ENCODE results near the gene URB2.
"Not testable (repeated sequence)": the region's sequence is repeated elsewhere in the genome, so short reads cannot be mapped to it uniquely, and the experiment has no call there.

URB2 gene

DNA sequence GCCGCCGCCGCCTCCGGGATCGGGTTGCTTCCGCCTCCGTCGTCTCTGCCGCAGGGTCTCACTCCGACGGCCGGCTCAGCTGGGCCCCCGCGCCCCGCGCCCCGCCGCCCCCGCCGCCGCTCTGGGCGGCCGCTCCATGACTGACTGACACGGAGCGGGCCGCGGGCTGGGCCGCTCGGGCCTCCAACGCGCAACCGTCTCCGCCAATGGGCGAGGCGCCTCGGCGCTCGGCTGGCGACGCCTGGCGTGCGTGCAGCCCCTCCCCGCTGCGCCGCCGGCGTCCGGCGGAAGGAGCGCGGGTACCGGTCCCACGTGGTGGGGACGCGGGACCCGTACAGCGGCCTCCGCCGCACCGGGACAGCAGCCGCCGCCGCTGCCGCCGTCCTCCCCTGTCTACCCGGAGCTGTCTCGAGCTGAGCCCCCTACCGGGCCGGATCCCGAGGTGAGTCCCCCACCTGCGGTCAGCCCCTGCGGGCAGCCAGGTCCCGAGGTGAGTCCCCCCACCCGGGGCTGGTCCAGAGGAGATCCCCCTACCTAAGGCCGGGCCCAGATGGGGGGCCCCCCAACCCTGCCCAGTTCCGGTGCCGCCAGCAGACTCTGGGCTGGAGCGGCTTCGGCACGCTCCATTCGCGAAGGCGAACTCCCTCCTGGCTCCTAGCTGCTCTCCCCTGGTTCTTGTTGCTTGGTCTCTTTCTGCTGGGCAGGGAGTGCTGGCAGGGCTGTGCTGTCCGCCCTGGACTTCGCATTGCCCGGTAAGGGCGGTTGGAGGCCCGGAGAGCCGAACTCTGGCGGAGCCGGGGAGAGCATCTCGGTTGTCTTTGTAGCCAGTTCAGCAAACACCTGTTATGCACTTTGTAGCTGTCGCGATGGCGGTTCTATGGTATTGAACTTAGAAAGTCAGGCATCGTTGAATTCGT is at the start of gene URB2, which contains the start of gene TAF5L:
TSS of gene URB2 (plus strand) at position 333 of the 917 bp plus-strand sequence. CDS start 1,387 bp downstream, outside the sequence.
TSS of gene TAF5L (minus strand) at position 208 of the 917 bp plus-strand sequence. CDS start 11,640 bp downstream, outside the sequence.
- DNase-seq (ENCODE audit: low read depth, low spot score) = peak; percentile 88

DNA sequence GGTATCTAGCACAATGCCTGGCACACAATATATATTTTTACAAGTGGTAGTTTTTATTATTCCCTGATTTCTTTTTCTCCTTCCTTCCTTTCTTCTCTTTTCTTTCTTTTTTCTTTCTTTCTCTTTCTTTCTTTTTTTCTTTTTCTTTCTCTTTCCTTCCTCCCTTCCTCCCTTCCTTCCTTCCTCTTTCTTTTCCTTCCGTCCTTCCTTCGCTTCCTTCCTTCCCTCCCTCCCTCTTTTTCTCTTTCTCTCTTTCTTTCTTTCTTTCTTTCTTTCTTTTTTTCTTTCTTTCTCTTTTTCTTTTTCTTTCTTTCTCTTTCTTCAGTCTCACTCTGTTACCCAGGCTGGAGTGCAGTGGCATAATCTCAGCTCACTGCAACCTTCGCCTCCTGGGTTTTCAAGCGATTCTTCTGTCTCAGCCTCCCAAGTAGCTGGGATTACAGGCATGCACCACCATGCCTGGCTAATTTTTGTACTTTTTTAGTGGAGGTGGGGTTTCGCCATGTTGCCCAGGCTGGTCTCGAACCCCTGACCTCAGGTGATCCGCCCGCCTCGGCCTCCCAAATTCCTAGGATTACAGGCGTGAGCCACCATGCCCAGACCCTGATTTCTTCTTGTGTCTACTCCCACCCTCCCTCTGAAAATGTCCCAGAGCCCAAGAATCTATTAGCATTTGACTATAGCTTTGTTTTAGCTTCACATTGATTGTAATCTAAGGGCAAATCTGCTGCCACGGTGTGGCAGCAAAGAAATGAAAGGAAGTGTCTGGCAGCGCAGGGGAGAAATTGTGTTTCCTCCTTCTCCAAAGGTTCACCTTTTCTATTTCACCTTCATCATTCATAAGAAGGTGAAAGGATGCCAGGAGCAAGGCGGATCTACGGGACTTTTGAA is 47.6 kb upstream of the URB2 start:
- no peak for DNase-seq (ENCODE audit: low read depth, low spot score)

DNA sequence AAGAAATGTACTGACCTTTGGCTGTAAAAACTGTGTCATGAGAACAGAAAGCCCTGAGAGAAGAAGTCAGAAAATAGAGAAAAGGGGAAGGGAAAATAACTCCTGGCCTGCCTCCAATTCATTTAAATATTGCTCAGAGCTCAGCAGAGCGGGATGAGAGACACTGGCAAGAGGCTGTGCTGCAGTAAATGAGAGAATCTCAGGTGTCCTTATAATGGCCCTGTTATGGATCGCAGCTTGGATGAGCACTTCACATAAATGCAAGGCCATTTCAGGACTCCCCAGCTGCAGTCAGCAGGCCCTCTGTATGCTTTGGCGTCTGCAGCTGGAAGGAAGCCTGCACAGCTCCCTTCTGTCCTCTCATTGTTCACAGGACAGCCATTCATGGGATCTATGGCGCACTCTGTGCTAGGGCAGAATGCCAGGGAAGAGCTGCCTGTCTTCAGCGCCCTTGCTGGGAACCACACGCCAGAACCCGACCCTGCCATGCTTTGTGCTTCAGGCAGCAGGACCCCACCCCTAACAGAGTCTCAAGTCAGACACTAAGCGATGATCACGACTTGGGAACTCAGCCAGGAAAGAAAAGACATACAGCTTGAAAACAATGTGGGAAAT is 46.9 kb upstream of the URB2 start:
- DNase-seq (ENCODE audit: low read depth, low spot score) = no peak

DNA sequence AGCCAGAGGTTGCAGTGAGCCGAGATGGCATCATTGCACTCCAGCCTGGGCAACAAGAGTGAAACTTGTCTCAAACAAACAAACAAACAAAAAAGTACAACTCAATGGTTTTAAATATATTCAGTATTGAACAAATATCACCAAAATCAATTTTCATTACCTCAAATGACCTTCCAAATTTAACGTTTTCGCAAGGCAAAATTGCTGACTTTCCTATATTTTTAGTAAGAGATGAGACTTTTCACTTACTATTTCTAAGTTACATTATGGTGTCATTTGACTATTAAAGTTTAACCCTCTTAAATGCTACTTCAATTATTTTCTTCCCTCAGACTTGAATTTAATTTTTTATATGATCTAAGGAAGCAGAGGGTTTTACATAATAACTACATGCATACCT is 44.6 kb upstream of the URB2 start:
- DNase-seq (ENCODE audit: low read depth, low spot score) = no peak

DNA sequence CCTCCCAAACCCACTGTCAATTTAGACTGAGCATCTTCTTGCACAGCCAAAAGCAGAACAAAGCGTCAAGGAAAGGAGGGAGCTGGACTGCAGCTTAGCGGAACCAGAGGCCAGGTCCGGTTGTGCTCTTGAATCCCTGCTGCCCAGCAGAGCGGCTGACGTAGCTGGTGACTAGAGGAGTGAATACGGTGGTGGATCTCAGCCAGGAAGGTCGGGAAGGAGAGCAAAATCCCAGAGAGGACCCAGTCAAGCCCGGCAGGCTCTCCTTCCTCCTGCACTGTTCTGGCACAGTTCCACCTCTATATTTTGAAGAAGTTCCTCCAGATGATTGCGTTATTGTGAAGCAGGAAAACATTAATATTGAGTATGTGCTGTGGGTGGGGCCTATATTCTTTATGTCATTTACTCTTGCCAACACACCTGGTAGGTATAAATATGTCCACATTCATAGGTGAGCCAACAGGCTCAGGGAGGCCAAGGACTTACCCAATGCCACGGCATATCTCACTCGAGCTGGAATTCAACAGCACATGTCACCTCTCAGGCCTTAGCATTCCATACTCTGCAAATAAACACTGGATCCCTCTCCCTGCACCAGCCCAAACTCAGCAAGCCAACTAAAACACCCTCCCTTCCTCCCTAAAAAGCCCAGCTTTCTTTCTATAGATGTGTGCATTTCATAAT is 43.9 kb upstream of the URB2 start:
- no peak for DNase-seq (ENCODE audit: low read depth, low spot score)

DNA sequence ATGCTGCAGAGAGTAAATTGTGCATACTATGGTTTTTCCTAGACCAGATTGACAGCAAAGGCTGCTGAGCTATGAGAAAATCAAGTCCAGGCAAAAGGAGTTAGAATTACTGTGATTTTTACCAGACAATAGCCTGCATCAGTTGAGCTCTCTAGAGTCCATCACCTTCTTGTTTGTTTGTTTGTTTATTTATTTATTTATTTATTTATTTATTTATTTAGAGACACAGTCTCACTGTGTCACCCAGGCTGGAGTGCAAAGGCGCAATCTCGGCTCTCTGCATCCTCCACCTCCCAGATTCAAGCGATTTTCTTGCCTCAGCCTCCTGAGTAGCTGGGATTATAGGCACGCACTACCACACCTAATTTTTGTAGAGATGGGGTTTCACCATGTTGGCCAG is 43.3 kb upstream of the URB2 start:
- no peak for DNase-seq (ENCODE audit: low read depth, low spot score)

DNA sequence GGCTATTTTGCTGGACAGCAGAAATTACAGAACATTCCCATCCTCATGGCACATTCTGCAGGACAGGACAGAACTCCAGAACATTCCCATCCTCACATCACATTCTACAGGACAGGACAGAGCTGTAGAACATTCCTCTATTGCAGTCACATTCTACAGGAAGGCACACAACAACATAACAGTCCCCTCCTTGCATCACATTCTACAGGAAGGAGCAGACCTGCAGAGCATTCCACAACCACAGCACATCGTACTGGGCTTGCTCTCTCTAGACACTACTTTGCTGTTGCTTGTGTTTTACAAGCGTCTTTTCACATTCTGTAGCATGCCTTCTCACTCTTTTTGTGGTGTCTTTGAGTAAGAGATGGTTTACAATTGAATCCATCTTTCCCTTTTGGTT is 40.7 kb upstream of the URB2 start:
- DNase-seq (ENCODE audit: low read depth, low spot score) = no peak

DNA sequence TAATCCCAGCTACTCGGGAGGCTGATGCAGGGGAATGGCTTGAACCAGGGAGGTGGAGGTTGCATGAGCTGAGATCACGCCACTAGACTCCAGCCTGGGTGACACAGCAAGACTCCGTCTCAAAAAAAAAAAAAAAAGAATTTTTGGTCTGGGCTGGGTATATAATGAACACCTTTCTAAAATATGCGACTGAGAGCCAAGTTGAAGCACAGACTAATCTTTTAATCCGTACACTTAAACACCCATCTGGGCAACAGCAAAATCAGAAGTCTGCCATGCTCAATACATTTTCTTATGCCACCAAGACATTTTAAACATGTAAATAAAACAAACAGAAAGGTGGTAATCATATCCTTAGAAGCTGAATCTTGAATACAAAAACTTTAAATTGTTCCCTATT is 35.9 kb upstream of the URB2 start:
- no peak for DNase-seq (ENCODE audit: low read depth, low spot score)

DNA sequence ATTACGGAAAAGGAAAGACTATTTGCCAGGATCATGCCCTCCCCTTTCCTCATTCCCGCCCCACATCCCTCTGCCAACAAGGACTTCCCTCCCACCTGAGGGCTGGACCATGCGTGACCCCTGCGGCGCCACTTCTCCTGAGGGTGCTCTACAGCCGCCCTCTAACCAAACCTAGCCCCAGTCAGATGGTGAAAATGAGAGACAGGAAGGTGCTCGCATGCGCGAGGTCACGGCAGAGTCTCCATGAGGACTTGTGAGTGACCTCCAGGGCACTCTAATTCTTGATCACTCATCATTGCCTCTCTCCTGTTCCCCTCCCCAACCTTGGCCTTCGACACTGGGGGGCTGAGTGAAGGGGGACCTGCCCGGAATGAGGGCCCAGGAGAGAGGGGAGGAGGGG is 32.2 kb upstream of the URB2 start:
- no peak for DNase-seq (ENCODE audit: low read depth, low spot score)

DNA sequence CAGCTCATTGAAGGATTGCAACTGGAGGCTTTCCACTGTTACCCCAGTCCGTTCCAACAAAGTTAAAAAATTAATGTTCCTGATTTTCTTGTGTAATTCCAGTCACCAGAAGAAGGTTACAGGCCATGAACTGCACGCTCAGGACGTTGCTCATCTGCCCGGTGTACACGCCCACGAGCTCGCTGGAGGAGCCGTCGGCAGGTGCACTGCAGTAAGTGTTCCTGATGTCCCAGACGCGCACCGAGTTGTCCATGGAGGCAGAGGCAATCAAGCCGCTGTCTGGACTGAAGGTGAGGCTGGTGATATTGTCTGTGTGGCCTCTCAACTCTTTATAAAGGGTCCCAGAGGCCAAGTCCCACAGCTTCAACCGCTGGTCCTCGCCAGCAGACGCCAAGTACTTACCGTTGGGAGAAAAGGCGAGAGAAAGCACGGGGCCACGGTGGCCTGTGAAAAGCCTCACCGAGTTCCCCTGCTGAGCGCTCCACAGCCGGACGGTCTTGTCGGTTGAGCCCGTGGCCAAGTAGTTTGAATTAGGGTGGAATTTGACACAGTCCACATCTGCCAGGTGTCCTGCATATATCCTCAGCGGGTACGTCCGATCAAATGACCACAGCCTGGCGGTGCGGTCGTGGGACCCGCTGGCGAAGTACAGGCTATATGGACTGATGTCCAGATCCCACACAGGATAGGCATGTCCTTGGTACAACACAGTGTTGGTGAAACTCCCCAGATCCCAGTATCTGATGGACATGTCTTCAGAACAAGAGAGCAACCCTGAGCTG is 31.6 kb upstream of the URB2 start:
- no peak for DNase-seq (ENCODE audit: low read depth, low spot score)

DNA sequence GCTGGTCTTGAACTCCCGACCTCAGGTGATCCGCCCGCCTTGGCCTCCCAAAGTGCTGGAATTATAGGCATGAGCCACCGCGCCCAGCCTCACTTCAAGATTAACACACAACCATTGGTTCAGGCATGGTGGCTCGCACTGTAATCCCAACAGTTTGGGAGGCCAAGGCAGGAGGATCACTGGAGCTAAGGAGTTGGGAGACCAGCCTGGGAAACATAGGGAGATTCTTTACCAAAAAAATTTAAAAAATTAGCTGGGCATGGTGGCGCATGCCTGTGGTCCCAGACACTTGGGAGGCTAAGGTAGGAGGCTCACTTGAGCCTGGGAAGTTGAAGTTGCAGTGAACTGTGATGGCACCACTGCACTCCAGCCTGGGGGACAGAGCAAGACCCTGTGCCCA is 30.2 kb upstream of the URB2 start:
- DNase-seq (ENCODE audit: low read depth, low spot score) = not testable (repeated sequence)

DNA sequence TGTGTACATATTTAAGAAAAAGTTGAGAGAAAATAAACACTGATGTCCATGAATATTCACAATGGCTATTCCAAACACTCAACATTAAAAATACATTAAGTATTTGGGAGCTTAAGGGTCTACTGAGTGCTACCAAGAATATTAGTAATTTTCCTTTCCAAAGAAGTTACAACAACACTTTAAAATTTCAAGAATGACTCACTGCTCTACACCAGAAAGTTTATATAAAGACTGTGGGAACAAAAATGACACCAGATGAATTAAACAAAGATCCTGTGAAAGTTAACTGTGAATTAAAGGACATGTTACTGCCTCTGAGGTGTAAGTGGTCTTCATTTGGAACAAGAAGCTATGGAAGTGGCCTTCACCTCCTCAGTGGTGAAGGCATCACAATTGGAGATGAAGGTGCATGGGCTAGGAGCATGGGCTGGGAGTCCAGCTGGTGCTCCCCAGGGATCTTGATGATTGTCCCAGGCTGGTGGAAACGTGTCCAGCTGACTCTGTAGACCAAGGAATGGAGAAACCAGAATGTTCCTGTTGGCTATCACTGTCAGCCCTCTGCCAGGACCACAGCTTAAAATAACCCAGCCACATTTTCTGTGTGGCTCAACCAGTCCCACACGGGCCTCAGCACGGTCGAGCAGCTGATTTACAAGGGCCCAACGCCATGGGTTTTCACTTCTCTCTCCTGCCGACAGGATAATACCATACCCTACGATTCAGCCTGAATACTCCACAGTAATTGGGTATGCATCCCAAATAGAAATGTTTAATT is 28.9 kb upstream of the URB2 start:
- no peak for DNase-seq (ENCODE audit: low read depth, low spot score)

DNA sequence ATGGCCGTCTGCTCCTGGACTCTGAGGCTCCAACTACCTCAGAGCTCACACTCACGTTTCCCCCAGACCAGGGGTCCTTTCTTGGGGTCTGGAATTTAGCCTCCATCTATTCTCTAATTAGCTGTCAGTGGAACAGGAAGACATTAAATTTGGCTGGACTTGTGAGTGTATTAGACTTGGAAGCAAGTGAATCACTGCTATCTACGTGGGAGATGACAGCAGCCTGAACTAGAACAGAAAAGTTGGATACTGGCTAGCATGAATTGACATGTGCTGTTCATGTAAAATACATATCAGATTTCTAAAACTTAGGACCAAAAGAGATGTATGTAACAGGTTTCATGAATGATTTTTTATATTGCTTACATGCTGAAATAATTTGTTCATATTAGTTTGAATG is 28.2 kb upstream of the URB2 start:
- DNase-seq (ENCODE audit: low read depth, low spot score) = no peak

DNA sequence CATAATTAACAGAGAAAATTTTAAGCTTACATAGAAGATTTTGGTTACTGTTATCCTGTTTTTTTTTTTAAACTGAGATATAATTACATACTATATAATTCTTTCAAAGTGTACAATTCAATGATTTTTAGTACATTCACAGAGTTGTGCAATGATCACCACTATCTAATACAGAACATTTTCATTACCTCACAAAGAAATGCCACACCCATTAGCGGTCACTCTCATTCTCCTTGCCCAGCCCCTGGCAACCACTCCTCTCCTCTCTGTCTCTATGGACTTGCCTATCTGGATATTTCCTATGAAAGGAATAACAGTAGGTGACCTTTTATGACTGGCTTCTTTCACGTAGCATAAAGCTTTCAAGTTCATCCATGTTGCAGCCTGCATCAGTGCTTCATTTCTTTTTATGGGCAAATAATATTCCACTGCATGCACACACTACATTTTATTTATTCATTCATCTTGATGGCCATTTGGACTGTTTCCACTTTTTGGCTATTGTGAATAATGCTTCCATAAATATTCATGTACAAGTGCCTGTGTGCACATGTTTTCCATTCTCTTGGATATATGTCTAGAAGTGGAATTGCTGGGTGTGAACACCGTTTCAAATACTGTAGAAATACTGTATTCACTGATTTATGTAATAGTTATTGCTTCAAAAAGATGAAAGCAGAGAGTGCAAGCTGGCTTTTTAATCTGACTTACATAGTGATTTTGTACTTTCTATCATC is 26.7 kb upstream of the URB2 start:
- DNase-seq (ENCODE audit: low read depth, low spot score) = no peak

DNA sequence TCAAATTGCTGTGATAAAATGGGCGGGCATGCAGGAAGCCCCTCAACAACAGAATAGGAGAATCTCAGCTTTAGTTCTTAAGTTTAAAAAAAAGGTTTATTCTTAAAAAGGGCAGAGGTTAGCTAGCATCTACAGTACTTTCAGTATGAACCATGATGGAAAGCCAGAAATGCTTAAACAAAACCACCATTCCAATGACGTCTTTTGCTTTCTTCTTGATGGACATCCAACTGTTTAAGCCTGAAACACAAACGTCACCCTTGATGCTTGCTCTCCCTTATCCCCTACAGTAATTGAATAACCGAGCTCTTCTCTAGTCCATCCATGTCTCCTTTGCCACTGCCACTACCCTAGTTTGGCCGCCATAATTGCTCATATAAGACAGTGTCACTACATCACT is 25.8 kb upstream of the URB2 start:
- no peak for DNase-seq (ENCODE audit: low read depth, low spot score)

DNA sequence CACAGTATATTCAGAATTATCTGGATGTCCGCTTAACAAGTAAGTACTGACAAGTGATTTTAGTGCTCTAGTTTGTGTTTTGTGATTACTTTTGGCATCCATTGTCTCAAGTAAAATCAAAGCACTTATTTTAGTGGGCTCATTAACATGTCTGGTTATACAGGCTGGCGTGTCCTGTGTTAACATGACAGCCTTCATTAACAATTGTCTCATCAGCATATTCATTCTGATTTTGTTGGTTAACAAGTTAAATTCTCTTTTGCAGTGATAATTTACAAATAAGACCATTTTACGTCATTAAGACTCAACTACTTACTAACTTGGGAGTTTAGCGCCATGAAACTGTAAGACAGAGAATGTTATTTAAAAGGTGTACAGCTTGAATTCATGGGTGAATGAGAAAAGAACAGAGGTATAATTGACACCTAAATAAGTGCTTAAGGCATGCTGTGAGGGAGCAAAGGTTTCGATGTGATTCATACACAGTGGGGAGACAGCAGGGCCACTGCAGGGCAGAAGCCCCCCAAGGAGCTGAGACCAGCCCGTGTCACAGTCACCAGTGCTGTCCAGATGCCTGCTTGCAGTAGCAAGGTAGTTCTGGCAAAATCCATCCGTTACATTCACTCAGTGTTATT is 22.6 kb upstream of the URB2 start:
- DNase-seq (ENCODE audit: low read depth, low spot score) = no peak

DNA sequence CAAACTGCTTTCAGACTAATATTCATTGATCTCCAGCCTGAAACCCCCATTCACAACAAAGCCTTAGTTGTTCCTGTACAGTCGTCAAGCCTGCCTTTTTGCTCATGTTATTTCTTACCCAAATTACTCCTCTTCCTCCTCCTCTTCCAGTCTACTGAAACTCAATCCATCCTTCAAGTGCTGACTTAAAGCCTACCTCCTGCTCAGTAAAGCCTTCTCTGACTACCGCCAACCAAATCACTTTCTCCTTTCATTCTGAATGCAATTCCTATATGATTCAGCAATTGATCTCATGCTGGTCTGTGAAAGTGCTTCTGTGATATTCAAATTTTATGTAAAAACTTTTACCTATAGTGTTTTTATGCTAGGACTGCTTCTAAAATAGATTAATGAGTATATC is 18.7 kb upstream of the URB2 start:
- no peak for DNase-seq (ENCODE audit: low read depth, low spot score)

DNA sequence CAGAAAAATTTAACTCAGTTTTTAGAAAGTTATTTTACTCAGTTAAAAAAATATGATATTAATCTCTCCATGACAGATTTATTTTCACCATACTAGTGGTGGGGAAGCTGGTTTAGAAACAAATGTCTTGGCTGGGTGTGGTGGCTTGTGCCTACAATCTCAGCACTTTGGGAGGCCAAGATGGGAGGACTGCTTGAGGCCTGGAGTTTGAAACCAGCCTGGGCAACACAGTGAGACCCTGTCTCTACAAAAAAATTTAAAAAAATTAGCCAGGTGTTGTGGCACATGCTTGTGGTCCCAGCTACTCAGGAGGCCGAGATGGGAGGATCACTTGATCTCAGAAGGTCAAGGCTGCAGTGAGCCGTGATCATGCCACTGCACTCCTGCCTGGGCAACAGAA is 17.5 kb upstream of the URB2 start:
- no peak for DNase-seq (ENCODE audit: low read depth, low spot score)

DNA sequence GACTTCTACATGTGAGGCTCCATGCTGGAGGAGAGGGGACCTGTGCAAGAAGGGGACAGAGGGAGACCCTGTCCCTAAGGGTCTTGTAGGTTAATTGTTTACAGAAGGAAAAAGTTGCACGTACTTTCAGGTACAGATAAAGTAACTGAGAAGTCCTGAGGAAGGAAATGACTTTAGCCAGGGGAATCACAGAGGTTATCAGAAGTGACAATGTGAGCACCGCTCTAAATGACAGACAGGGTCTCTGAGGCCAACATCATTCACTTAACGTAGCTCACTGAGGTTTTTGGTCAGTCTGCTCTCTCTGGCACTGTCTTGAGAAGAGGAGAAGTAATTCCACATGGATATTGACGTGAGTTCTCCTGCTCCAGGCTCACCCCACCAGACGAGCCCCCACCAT is 12.1 kb upstream of the URB2 start:
- no peak for DNase-seq (ENCODE audit: low read depth, low spot score)

Measured in ELF-1 (cell line).